Measurements from ENCODE around the gene FPR2.

FPR2 gene

DNA sequence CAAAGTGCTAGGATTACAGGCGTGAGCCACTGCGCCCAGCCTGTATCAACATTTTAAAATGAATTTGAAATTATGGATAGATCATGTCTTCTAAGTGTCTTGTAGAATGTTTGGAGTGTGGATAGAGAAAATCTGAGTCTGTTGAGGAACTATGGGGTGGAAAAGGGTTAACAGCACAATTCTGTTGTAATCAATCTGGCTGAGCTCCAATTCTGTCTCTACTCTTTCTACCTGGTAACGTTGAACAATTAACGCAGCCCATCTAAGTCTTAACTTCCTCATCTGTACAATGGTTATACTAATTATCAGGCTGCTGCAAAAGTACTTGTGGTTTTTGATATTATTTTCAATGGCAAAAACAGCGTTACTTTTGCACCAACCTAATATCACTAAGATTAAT lies 4.1 kb downstream of the FPR2 start:
- Histone ChIP-seq H3K4me3 (ENCODE audit: low read depth, low read length) (no peak overlapping the region), H3K27ac (ENCODE audit: extremely low read depth, low read depth, low read length) (no peak overlapping the region), H3K9me3 (ENCODE audit: control insufficient read depth, insufficient read depth, low read depth, low read length) (no peaks in the 10 kb centered on the region), H3K36me3 (ENCODE audit: control insufficient read depth in 2 of 2, insufficient read depth in 1 of 2, low read length in 2 of 2) (no peaks in the 10 kb centered on the region), H3K4me1 (ENCODE audit: control insufficient read depth, insufficient read depth, low read length) (no peaks in the 10 kb centered on the region)
- CTCF ChIA-PET = interaction anchor here (1.3 kb wide), 1 partner anchor 13 kb away, joined by 5 read pairs; no protein-coding TSS in a partner anchor
- POLR2A ChIA-PET = no interaction called here
- TF ChIP-seq, protein P1, sequence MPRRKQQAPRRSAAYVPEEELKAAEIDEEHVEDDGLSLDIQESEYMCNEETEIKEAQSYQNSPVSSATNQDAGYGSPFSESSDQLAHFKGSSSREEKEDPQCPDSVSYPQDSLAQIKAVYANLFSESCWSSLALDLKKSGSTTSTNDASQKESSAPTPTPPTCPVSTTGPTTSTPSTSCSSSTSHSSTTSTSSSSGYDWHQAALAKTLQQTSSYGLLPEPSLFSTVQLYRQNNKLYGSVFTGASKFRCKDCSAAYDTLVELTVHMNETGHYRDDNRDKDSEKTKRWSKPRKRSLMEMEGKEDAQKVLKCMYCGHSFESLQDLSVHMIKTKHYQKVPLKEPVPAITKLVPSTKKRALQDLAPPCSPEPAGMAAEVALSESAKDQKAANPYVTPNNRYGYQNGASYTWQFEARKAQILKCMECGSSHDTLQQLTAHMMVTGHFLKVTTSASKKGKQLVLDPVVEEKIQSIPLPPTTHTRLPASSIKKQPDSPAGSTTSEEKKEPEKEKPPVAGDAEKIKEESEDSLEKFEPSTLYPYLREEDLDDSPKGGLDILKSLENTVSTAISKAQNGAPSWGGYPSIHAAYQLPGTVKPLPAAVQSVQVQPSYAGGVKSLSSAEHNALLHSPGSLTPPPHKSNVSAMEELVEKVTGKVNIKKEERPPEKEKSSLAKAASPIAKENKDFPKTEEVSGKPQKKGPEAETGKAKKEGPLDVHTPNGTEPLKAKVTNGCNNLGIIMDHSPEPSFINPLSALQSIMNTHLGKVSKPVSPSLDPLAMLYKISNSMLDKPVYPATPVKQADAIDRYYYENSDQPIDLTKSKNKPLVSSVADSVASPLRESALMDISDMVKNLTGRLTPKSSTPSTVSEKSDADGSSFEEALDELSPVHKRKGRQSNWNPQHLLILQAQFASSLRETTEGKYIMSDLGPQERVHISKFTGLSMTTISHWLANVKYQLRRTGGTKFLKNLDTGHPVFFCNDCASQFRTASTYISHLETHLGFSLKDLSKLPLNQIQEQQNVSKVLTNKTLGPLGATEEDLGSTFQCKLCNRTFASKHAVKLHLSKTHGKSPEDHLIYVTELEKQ (tag by site-specific recombination; IDR thresholded peaks at IDR 0.05; ENCODE audit: borderline replicate concordance) = no peak
- TF ChIP-seq, protein P2, sequence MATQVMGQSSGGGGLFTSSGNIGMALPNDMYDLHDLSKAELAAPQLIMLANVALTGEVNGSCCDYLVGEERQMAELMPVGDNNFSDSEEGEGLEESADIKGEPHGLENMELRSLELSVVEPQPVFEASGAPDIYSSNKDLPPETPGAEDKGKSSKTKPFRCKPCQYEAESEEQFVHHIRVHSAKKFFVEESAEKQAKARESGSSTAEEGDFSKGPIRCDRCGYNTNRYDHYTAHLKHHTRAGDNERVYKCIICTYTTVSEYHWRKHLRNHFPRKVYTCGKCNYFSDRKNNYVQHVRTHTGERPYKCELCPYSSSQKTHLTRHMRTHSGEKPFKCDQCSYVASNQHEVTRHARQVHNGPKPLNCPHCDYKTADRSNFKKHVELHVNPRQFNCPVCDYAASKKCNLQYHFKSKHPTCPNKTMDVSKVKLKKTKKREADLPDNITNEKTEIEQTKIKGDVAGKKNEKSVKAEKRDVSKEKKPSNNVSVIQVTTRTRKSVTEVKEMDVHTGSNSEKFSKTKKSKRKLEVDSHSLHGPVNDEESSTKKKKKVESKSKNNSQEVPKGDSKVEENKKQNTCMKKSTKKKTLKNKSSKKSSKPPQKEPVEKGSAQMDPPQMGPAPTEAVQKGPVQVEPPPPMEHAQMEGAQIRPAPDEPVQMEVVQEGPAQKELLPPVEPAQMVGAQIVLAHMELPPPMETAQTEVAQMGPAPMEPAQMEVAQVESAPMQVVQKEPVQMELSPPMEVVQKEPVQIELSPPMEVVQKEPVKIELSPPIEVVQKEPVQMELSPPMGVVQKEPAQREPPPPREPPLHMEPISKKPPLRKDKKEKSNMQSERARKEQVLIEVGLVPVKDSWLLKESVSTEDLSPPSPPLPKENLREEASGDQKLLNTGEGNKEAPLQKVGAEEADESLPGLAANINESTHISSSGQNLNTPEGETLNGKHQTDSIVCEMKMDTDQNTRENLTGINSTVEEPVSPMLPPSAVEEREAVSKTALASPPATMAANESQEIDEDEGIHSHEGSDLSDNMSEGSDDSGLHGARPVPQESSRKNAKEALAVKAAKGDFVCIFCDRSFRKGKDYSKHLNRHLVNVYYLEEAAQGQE (tag by site-specific recombination; IDR thresholded peaks at IDR 0.05) = no peak
- TF ChIP-seq ZNF561 (tag by site-specific recombination; IDR thresholded peaks at IDR 0.05; ENCODE audit: borderline replicate concordance) (no peak), KLF16 (tag by site-specific recombination; IDR thresholded peaks at IDR 0.05) (no peak), ZBTB8A (tag by site-specific recombination; IDR thresholded peaks at IDR 0.05) (no peak), ZNF426 (tag by site-specific recombination; IDR thresholded peaks at IDR 0.05) (no peak), ZSCAN16 (tag by site-specific recombination; IDR thresholded peaks at IDR 0.05) (no peak), ZNF121 (tag by site-specific recombination; IDR thresholded peaks at IDR 0.05) (no peak), ZNF621 (tag by site-specific recombination; IDR thresholded peaks at IDR 0.05) (no peak), MZF1 (tag by site-specific recombination; IDR thresholded peaks at IDR 0.05; ENCODE audit: borderline replicate concordance) (no peak), ZNF747 (tag by site-specific recombination; IDR thresholded peaks at IDR 0.05) (no peak), ZNF701 (tag by site-specific recombination; IDR thresholded peaks at IDR 0.05) (no peak), ZNF266 (tag by site-specific recombination; IDR thresholded peaks at IDR 0.05; ENCODE audit: low read depth) (no peak), ZNF664 (tag by site-specific recombination; IDR thresholded peaks at IDR 0.05) (no peak)
- TF ChIP-seq, protein P3, sequence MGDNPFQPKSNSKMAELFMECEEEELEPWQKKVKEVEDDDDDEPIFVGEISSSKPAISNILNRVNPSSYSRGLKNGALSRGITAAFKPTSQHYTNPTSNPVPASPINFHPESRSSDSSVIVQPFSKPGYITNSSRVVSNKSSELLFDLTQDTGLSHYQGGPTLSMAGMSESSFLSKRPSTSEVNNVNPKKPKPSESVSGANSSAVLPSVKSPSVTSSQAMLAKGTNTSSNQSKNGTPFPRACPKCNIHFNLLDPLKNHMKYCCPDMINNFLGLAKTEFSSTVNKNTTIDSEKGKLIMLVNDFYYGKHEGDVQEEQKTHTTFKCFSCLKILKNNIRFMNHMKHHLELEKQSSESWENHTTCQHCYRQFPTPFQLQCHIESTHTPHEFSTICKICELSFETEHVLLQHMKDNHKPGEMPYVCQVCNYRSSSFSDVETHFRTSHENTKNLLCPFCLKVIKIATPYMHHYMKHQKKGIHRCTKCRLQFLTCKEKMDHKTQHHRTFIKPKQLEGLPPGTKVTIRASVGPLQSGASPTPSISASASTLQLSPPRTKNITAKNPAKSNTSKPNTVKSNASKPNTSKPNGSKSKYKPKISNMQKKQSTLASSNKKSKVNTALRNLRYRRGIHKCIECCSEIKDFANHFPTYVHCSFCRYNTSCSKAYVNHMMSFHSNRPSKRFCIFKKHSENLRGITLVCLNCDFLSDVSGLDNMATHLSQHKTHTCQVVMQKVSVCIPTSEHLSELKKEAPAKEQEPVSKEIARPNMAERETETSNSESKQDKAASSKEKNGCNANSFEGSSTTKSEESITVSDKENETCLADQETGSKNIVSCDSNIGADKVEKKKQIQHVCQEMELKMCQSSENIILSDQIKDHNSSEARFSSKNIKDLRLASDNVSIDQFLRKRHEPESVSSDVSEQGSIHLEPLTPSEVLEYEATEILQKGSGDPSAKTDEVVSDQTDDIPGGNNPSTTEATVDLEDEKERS (tag by site-specific recombination; IDR thresholded peaks at IDR 0.05) = no peak
- TF ChIP-seq, protein P4, sequence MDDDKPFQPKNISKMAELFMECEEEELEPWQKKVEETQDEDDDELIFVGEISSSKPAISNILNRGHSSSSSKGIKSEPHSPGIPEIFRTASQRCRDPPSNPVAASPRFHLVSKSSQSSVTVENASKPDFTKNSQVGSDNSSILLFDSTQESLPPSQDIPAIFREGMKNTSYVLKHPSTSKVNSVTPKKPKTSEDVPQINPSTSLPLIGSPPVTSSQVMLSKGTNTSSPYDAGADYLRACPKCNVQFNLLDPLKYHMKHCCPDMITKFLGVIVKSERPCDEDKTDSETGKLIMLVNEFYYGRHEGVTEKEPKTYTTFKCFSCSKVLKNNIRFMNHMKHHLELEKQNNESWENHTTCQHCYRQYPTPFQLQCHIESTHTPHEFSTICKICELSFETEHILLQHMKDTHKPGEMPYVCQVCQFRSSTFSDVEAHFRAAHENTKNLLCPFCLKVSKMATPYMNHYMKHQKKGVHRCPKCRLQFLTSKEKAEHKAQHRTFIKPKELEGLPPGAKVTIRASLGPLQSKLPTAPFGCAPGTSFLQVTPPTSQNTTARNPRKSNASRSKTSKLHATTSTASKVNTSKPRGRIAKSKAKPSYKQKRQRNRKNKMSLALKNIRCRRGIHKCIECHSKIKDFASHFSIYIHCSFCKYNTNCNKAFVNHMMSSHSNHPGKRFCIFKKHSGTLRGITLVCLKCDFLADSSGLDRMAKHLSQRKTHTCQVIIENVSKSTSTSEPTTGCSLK (tag by site-specific recombination; IDR thresholded peaks at IDR 0.05) = no peak
- TF ChIP-seq, protein P5, sequence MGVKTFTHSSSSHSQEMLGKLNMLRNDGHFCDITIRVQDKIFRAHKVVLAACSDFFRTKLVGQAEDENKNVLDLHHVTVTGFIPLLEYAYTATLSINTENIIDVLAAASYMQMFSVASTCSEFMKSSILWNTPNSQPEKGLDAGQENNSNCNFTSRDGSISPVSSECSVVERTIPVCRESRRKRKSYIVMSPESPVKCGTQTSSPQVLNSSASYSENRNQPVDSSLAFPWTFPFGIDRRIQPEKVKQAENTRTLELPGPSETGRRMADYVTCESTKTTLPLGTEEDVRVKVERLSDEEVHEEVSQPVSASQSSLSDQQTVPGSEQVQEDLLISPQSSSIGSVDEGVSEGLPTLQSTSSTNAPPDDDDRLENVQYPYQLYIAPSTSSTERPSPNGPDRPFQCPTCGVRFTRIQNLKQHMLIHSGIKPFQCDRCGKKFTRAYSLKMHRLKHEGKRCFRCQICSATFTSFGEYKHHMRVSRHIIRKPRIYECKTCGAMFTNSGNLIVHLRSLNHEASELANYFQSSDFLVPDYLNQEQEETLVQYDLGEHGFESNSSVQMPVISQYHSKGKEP (tag by site-specific recombination; IDR thresholded peaks at IDR 0.05) = no peak
- TF ChIP-seq, protein P6, sequence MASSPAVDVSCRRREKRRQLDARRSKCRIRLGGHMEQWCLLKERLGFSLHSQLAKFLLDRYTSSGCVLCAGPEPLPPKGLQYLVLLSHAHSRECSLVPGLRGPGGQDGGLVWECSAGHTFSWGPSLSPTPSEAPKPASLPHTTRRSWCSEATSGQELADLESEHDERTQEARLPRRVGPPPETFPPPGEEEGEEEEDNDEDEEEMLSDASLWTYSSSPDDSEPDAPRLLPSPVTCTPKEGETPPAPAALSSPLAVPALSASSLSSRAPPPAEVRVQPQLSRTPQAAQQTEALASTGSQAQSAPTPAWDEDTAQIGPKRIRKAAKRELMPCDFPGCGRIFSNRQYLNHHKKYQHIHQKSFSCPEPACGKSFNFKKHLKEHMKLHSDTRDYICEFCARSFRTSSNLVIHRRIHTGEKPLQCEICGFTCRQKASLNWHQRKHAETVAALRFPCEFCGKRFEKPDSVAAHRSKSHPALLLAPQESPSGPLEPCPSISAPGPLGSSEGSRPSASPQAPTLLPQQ (tag by site-specific recombination; IDR thresholded peaks at IDR 0.05) = no peak

All from HEK293 (cell line).